Measurements from ENCODE around the gene MYO19. TPM values are rescaled to one million over a fixed set of nuclear protein-coding genes. Genes with fewer than 3 reads are reported as not detected.
A peak's percentile ranks its signal among the peaks of the same experiment; 100 is the strongest.

Gene MYO19
- total and polyA plus RNA-seq, 2 of the 8 experiments (the other 6 are each of a cell fraction or from before 2014, with no cell fraction given), result 126 to 163 TPM

- TF ChIP-seq TAF7 (optimal IDR thresholded peaks at IDR 0.05; ENCODE audit: borderline replicate concordance, low read depth, low read length) (no peak), ZNF274 (IDR thresholded peaks at IDR 0.05; ENCODE audit: borderline replicate concordance, extremely low read depth, low read length) (no peak), SIN3A (conservative IDR thresholded peaks at IDR 0.05 in 1 of 2, IDR thresholded peaks at IDR 0.05 in 1 of 2; ENCODE audit: low read depth in 1 of 2, low read length in 2 of 2) (peak; percentile 85 to 88; a peak in 3 of 4 replicates), FOSL1 (IDR thresholded peaks at IDR 0.05; ENCODE audit: insufficient read depth, low read depth, low read length) (no peak), BRCA1 (IDR thresholded peaks at IDR 0.05; ENCODE audit: low read depth, low read length) (no peak), RAD21 (IDR thresholded peaks at IDR 0.05 in 1 of 2, conservative IDR thresholded peaks at IDR 0.05 in 1 of 2; ENCODE audit: low read depth in 2 of 2, low read length in 2 of 2) (peak in 1 of 2 experiments; percentile 15; a peak in 1 of 4 replicates), RXRA (IDR thresholded peaks at IDR 0.05; ENCODE audit: insufficient read depth, low read depth, low read length) (no peak), JUND (IDR thresholded peaks at IDR 0.05; ENCODE audit: low read length) (peak; percentile 53; the same call in 1 of the 2 replicates), BACH1 (IDR thresholded peaks at IDR 0.05; ENCODE audit: low read length) (peak; percentile 95), KDM1A (IDR thresholded peaks at IDR 0.05; ENCODE audit: borderline replicate concordance, low read length) (0 out of 2 replicates have a peak, but pooled peaks have one; percentile 11), CBX5 (IDR thresholded peaks at IDR 0.05; ENCODE audit: low read depth, low read length) (no peak), ATF2 (IDR thresholded peaks at IDR 0.05; ENCODE audit: low read length) (0 out of 2 replicates have a peak, but pooled peaks have one; percentile 44), CHD2 (IDR thresholded peaks at IDR 0.05; ENCODE audit: low read length) (no peak), GTF2F1 (IDR thresholded peaks at IDR 0.05; ENCODE audit: borderline replicate concordance, low read depth, low read length) (no peak), YY1 (IDR thresholded peaks at IDR 0.05; ENCODE audit: low read depth, low read length) (no peak), ASH2L (IDR thresholded peaks at IDR 0.05; ENCODE audit: low read length) (no peak), SRF (IDR thresholded peaks at IDR 0.05; ENCODE audit: low read depth, low read length) (no peak), SP2 (IDR thresholded peaks at IDR 0.05; ENCODE audit: low read length) (no peak), NANOG (IDR thresholded peaks at IDR 0.05; ENCODE audit: insufficient read depth, low read depth, low read length, poor library complexity, severe bottlenecking) (no peak), SP4 (IDR thresholded peaks at IDR 0.05; ENCODE audit: low read length) (no peak), POLR2A (IDR thresholded peaks at IDR 0.05; ENCODE audit: control extremely low read depth in 1 of 2, low read depth in 2 of 2, low read length in 2 of 2) (no peak), SIRT6 (IDR thresholded peaks at IDR 0.05; ENCODE audit: low read length) (no peak), CBX8 (IDR thresholded peaks at IDR 0.05; ENCODE audit: borderline replicate concordance, low read depth, low read length) (no peak)
Measured at GRCh38 chr17:36463916-36464764, 70.5 kb downstream of the MYO19 start (continued).

Data from H1 (cell line).